ENCODE measurements around the gene THAP5. TPM values are rescaled to one million over a fixed set of nuclear protein-coding genes. Genes with fewer than 3 reads are reported as not detected.

The THAP5 gene
- total and polyA plus RNA-seq, 2 donors (not counting 3 experiments of a cell fraction or from before 2014, with no cell fraction given) = 2.5 to 14.1 TPM

DNA sequence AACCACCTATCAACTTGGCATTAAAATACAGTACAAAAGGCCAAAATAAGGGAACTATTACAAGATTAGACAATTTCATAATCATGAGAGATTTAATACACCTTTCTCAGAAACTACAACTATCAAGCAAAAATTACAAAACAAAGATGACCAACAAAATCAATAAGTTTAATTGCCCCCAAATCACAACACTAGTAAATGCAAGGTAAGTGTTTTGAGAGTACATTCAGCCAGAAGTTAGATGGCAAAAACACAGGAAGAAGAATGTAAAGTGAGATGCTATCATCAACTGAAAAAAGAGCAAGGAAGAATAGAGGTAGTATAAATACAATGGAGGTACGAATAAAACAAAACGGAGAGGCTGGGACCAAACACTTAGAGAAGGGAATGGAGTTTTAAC is 46.7 kb downstream of the THAP5 start:
- Histone ChIP-seq H2AFZ (ENCODE audit: low read depth, low read length) (no peak overlapping the region), H3K4me2 (ENCODE audit: insufficient read depth, low read length) (no peak overlapping the region), H3K27ac (ENCODE audit: insufficient read depth, low read depth, low read length) (no peak overlapping the region), H4K20me1 (replicated peaks; ENCODE audit: control insufficient read depth, extremely low read depth, insufficient read depth, low read length) (no peaks in the 10 kb centered on the region), H3K27me3 (ENCODE audit: control insufficient read depth in 2 of 2, insufficient read depth in 2 of 2, low read length in 2 of 2) (no peaks in the 10 kb centered on the region), H3K9me3 (replicated peaks; ENCODE audit: control insufficient read depth, insufficient read depth, low read length) (no peaks in the 10 kb centered on the region), H3K36me3 (ENCODE audit: control insufficient read depth in 2 of 2, extremely low read depth in 1 of 2, insufficient read depth in 2 of 2, low read length in 2 of 2) (peaks cover 0 to 2% of the 10 kb centered on the region in 2 experiments), H3K9ac (replicated peaks; ENCODE audit: extremely low read depth, insufficient read depth, low read length) (no peak overlapping the region), H3K4me1 (ENCODE audit: control insufficient read depth, extremely low read depth, insufficient read depth, low read length) (peaks cover 17% of the 10 kb centered on the region), H3K4me3 (replicated peaks in 1 of 3; ENCODE audit: insufficient read depth in 1 of 3, low read depth in 1 of 3, low read length in 3 of 3) (no peak overlapping the region), H3K79me2 (ENCODE audit: control insufficient read depth, insufficient read depth, low read length) (peaks cover 31% of the 10 kb centered on the region), H3K9me1 (replicated peaks; ENCODE audit: control insufficient read depth, extremely low read depth, insufficient read depth, low read length) (no peaks in the 10 kb centered on the region)
- FAIRE-seq = no peak
- intact Hi-C loops (cut with micrococcal nuclease) (no loop called here), dilution Hi-C loops (cut with MboI; ENCODE audit: extremely low pct_ligation_motif_present, low sequenced_read_pairs) (no loop called here)
- DNase-seq (ENCODE audit: low read depth, low spot score) = no peak
- ChIA-PET POLR2A (no interaction called here), CTCF (interaction anchor here (1.4 kb wide), 1 partner anchor 21 kb away, joined by 3 read pairs; no protein-coding TSS in a partner anchor)
- TF ChIP-seq GATA2 (IDR thresholded peaks at IDR 0.05; ENCODE audit: insufficient read depth, insufficient read length, low read depth, low read length) (no peak), CTCF (IDR thresholded peaks at IDR 0.05; ENCODE audit: extremely low read depth in 1 of 2, insufficient read depth in 1 of 2, low read depth in 1 of 2, low read length in 2 of 2) (no peak), MYC (IDR thresholded peaks at IDR 0.05; ENCODE audit: low read depth, low read length) (no peak), JUN (IDR thresholded peaks at IDR 0.05; ENCODE audit: borderline replicate concordance, insufficient read depth, insufficient read length, low read depth) (no peak), POLR2A (IDR thresholded peaks at IDR 0.05; ENCODE audit: low read depth, low read length) (no peak), EZH2 (IDR thresholded peaks at IDR 0.05; ENCODE audit: borderline replicate concordance, low read depth, low read length, severe bottlenecking) (no peak), POLR2AphosphoS5 (IDR thresholded peaks at IDR 0.05; ENCODE audit: insufficient read depth, low read depth, low read length) (no peak), FOS (IDR thresholded peaks at IDR 0.05; ENCODE audit: borderline replicate concordance, insufficient read depth, low read length) (no peak)
- TF ChIP-seq, protein P1, sequence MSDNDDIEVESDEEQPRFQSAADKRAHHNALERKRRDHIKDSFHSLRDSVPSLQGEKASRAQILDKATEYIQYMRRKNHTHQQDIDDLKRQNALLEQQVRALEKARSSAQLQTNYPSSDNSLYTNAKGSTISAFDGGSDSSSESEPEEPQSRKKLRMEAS (IDR thresholded peaks at IDR 0.05; ENCODE audit: insufficient read depth, insufficient read length) = no peak
- BruUV-seq (replicated peaks) = no TSS peak

Data from endothelial cell of umbilical vein (primary cell).